Choroid plexus epithelial cell (primary cell): Measurements from ENCODE around the gene SLC43A1.

Source experiments
- DNase-seq: peaks from one replicate; pipeline ENCODE4 v3.0.0-alpha.2; 2010; ENCODE audit warnings: low read depth
- H3K4me3 ChIP-seq: 2 replicates; pipeline ENCODE4 v1.5.1; 2011; ENCODE audit warnings: low read depth, mild to moderate bottlenecking, control low read depth, low read length, moderate library complexity
- TF ChIP-seq, protein P1 (sequence below): conservative IDR thresholded peaks from 2 replicates; pipeline ENCODE4 v1.5.1; 2011; ENCODE audit warnings: low read depth, mild to moderate bottlenecking, control low read depth, inconsistent platforms, low read length, moderate library complexity

Gene SLC43A1

DNA sequence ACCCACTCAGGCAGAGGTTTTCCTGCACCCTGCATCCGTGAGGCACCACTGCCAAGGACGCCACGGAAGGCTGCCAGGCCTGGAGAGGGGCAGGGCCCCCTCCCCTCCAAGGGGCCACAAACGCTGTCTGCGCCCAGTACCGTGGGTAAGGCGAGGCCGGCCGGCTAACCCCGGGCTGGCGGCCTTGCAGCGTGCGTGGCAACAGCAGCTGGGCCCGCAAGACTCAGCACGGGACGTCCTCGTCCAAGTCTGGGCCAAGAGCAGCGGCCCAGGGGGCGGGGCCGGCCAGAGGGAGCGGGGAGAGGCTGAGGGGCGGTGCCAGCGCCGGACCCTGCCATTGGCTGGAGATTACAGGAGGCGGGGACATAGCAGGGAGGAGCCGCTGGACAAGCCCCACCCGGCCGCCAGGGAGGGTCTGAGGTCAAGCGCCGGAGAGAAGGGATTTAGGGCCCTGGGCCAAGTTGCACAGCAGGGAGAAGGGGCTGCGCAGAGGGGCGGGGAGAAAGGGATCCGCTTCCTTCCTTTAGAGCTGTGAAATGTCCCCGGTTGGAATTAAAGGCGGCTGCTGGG lies 16.0 kb downstream of the SLC43A1 start:
- peak; percentile 97 for DNase-seq
- H3K4me3 ChIP-seq, result peak overlapping the region; percentile 49
- TF ChIP-seq, protein P1, sequence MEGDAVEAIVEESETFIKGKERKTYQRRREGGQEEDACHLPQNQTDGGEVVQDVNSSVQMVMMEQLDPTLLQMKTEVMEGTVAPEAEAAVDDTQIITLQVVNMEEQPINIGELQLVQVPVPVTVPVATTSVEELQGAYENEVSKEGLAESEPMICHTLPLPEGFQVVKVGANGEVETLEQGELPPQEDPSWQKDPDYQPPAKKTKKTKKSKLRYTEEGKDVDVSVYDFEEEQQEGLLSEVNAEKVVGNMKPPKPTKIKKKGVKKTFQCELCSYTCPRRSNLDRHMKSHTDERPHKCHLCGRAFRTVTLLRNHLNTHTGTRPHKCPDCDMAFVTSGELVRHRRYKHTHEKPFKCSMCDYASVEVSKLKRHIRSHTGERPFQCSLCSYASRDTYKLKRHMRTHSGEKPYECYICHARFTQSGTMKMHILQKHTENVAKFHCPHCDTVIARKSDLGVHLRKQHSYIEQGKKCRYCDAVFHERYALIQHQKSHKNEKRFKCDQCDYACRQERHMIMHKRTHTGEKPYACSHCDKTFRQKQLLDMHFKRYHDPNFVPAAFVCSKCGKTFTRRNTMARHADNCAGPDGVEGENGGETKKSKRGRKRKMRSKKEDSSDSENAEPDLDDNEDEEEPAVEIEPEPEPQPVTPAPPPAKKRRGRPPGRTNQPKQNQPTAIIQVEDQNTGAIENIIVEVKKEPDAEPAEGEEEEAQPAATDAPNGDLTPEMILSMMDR, result no peak

GRCh38 chr11:57498540-57498939 lies 17.0 kb downstream of the SLC43A1 start:
- TF ChIP-seq, protein P1, result no peak
- no peak for DNase-seq
- H3K4me3 ChIP-seq, result no peak overlapping the region

DNA sequence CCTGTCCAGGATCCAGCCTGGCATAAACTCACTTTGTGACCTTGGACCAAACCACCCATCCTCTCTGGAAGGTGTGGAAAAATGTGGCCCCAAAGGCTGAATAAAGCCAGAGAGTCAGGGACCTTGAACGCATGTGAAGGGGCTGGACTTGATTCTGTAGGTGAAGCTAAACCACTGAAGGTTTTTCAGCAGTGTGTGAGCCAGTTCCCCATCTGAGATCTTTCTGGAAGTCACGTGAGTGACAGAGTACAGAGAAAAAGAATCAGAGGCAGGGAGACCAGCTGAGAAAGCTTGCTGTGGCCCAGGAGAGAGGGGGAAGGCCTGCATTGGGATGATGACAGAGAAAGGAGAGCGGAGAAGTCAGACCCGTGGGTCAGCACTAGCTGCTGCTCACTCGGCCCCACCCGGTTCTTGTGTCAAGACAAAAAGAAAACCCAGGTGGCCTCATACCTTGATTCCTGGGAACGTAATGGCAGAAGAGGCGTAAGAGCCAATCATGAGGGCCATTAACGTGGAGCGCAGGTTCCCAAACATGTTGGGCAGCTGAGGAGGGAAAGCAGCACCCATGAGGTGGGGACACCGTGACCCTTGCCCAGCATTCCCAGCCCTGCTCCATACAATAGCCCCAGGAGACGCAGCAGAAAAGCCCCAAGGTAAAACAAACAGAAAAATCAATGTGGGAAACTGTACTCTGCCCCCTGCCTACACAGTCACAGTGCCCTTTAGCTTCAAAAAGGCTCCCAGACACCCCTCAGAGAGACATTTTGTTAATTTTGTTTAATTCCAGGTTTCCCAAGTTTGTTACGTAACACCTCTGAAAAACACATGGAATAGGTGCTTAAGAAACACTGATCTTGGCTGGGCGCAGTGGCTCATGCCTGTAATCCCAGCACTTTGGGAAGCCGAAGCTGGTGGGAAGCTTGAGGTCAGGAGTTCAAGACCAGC lies 17.9 kb downstream of the SLC43A1 start:
- no peak overlapping the region for H3K4me3 ChIP-seq
- TF ChIP-seq, protein P1, result no peak
- no peak for DNase-seq

DNA sequence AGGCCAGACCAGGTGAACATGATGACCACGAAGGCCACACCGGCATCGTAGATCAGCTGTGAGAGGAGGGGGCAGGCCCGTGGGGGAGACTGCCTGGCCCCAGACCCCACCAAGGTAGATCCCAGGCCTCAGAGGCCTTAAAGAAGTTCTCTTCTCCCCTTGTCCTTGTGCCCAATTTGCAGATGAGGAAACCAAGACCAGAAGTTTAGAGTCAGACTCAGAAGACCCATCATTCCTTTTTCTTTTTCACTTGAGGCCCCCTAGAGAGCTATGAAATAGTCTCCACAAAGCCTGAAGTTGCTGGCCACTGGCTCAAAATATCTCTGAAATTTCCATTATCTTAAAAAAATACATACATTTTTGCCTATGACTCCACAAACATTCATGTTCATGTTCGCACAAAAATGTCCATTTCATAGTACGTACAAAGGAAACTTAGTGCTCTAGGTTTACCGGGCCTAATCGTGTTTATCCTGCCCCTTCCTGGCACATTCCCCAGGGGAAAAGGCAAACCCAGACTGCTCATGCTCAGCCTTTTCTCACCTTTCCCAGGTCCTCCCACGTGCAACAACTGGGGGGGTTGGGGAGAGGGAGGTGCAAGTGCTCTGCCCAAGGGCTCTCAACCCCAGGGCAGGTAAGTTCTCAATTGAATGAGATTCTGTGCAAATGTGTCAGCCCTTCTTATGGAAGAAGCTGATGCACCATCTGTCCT lies 19.2 kb downstream of the SLC43A1 start:
- no peak overlapping the region for H3K4me3 ChIP-seq
- DNase-seq, result no peak
- TF ChIP-seq, protein P1, result no peak

DNA sequence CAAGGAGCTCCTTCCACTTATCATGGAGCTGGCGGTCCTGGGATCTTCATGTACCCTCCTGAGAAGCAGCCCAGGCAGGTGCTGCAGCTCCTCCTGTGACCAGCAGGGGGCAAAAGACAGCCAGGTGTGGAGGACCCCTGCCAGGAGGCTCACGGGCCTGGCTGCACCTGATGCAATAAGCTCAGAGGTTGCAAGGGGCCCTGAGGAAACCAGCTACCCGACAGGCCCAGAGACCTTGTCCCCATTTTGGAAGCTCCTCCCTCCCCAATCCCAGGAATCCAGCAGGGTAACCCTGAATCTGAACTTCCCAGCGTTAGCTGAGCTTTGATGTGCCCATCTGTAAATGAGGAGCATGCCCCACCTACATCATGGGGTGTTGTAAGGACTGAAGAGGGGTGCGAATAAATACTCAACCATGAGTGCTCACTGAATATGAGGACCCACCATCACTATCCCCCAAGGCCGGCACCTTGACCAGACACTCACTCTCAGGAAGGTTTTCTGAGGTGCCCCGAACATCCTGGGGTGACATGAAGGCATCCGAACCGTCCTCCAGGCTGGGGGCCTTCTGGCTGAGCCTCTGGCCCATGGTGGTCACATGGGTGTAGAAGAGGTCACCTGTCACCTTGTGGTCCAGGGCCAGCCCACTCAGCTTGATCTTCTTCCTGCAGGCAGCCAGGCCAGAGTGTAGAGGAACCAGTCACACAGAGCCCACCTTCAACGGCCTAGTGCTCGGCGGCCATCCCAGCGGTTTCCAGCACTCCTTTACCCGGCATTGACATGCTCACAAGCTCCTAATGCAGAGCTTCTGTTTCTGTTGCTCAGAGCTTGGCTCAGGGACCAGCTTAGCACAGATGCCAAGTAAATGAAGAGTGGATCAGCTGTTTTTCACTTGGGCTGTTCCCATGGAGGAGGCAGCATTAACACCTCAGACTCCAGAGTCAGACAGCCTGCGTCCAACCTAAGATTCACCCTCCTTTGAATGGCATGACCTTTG lies 21.7 kb downstream of the SLC43A1 start:
- DNase-seq, result peak; percentile 40
- H3K4me3 ChIP-seq, result no peak overlapping the region
- TF ChIP-seq, protein P1, result peak; percentile 94
